ENCODE measurements around the gene PRKCD. TPM values are rescaled to one million over a fixed set of nuclear protein-coding genes. Genes with fewer than 3 reads are reported as not detected.

The PRKCD gene
- total RNA-seq, 1 donor from 2014 or later, result 32.2 TPM

DNA sequence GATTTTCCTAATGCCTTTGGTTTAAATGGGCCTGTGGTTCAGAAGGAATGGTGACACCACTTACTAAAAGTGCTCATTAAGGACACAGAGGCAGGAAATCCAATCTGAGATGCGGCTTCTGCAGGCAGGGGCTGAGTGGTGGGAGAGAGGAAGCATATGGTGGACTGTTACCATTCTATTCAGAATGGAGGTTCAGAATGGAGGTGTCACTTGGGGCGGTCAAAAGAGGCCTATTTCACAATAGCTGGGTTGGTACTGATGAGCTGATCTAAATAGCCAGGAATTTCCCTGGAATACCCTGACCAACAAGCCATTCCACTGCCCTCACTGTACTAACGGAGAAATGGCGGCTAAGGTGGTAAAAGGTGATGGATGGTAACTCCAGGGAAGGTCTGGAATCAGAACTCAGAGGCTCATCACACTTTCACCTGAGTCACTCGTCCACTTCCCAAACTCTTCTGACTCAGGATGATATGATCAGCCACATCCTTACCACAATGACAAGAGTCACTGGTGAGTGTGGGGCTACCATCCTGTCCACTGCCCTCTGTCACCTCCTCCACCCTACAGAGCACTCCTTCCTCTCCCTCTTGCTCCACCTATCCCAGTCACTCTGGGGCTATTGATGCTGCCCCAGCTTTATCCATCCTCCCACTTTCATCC lies 46.5 kb upstream of the PRKCD start:
- H3K4me1 ChIP-seq, result peaks cover 11% of the 10 kb centered on the region
- no peaks in the 10 kb centered on the region for H3K27me3 ChIP-seq
- H3K4me3 ChIP-seq, result no peak overlapping the region
- H3K36me3 ChIP-seq, result peaks cover 0 to 39% of the 10 kb centered on the region in 2 donors
- no peaks in the 10 kb centered on the region for H3K9me3 ChIP-seq
- TF ChIP-seq POLR2AphosphoS5 (IDR thresholded peaks at IDR 0.05; ENCODE audit: insufficient read depth in 1 of 2, low read depth in 1 of 2), result no peak
- TF ChIP-seq, protein P1, sequence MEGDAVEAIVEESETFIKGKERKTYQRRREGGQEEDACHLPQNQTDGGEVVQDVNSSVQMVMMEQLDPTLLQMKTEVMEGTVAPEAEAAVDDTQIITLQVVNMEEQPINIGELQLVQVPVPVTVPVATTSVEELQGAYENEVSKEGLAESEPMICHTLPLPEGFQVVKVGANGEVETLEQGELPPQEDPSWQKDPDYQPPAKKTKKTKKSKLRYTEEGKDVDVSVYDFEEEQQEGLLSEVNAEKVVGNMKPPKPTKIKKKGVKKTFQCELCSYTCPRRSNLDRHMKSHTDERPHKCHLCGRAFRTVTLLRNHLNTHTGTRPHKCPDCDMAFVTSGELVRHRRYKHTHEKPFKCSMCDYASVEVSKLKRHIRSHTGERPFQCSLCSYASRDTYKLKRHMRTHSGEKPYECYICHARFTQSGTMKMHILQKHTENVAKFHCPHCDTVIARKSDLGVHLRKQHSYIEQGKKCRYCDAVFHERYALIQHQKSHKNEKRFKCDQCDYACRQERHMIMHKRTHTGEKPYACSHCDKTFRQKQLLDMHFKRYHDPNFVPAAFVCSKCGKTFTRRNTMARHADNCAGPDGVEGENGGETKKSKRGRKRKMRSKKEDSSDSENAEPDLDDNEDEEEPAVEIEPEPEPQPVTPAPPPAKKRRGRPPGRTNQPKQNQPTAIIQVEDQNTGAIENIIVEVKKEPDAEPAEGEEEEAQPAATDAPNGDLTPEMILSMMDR (IDR thresholded peaks at IDR 0.05), result no peak
- TF ChIP-seq POLR2A (IDR thresholded peaks at IDR 0.05), result no peak
- H3K27ac ChIP-seq, result peak overlapping the region; percentile 20
- intact Hi-C loops (cut with DNase I), result loop anchor here (2.0 kb wide), 1 partner anchor 82 kb away; no protein-coding TSS in a partner anchor
- no peak for DNase-seq (ENCODE audit: extremely low spot score in 2 of 2)

DNA sequence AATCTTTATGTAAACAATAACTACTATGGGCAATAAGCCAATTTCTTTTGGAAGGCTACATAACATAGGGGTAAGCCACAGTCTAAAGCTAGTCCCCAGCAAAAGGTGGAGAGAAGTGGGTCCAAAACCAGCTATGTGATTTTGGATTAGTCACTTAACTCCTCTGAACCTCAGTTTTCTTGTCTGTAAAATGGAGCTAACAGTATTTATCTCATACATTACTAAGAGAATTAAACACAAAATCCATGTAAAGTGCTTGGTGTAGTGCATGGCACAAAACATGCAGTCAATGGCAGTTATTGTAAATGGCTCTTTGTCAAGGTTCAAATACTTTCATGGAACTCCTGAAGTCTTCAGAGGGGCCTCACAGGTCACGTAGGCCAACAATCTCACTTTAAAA lies 44.1 kb upstream of the PRKCD start:
- H3K4me3 ChIP-seq, result no peak overlapping the region
- H3K4me1 ChIP-seq, result no peaks in the 10 kb centered on the region
- peaks cover 0 to 57% of the 10 kb centered on the region in 2 donors for H3K36me3 ChIP-seq
- TF ChIP-seq, protein P1 (IDR thresholded peaks at IDR 0.05), result no peak
- TF ChIP-seq POLR2A (IDR thresholded peaks at IDR 0.05), result no peak
- TF ChIP-seq POLR2AphosphoS5 (IDR thresholded peaks at IDR 0.05; ENCODE audit: insufficient read depth in 1 of 2, low read depth in 1 of 2), result no peak
- intact Hi-C loops (cut with DNase I), result no loop called here
- H3K27ac ChIP-seq, result no peak overlapping the region
- H3K27me3 ChIP-seq, result no peaks in the 10 kb centered on the region
- DNase-seq (ENCODE audit: extremely low spot score in 2 of 2), result no peak
- no peaks in the 10 kb centered on the region for H3K9me3 ChIP-seq

- Histone ChIP-seq H3K27ac (no peak overlapping the region), H3K36me3 (peaks cover 0 to 89% of the 10 kb centered on the region in 2 donors), H3K4me3 (no peak overlapping the region), H3K4me1 (no peaks in the 10 kb centered on the region), H3K9me3 (no peaks in the 10 kb centered on the region), H3K27me3 (no peaks in the 10 kb centered on the region)
- DNase-seq (ENCODE audit: extremely low spot score in 2 of 2), result no peak
- intact Hi-C loops (cut with DNase I), result no loop called here
- TF ChIP-seq, protein P1 (IDR thresholded peaks at IDR 0.05), result no peak
- TF ChIP-seq POLR2A (IDR thresholded peaks at IDR 0.05) (no peak), POLR2AphosphoS5 (IDR thresholded peaks at IDR 0.05; ENCODE audit: insufficient read depth in 1 of 2, low read depth in 1 of 2) (no peak)
These were observed 40.7 kb upstream of the PRKCD start for GRCh38 chr3:53120336-53120735.

GRCh38 chr3:53122255-53122932 lies 38.6 kb upstream of the PRKCD start:
- H3K4me1 ChIP-seq, result no peaks in the 10 kb centered on the region
- no peaks in the 10 kb centered on the region for H3K27me3 ChIP-seq
- no peak for DNase-seq (ENCODE audit: extremely low spot score in 2 of 2)
- H3K9me3 ChIP-seq, result no peaks in the 10 kb centered on the region
- no peak overlapping the region for H3K27ac ChIP-seq
- no peak overlapping the region for H3K4me3 ChIP-seq
- TF ChIP-seq POLR2A (IDR thresholded peaks at IDR 0.05), result no peak
- TF ChIP-seq, protein P1 (IDR thresholded peaks at IDR 0.05), result no peak
- no peak for TF ChIP-seq POLR2AphosphoS5 (IDR thresholded peaks at IDR 0.05; ENCODE audit: insufficient read depth in 1 of 2, low read depth in 1 of 2)
- intact Hi-C loops (cut with DNase I), result no loop called here
- H3K36me3 ChIP-seq, result peaks cover 0 to 81% of the 10 kb centered on the region in 2 donors

GRCh38 chr3:53122933-53123305 lies 38.1 kb upstream of the PRKCD start:
- no peaks in the 10 kb centered on the region for H3K27me3 ChIP-seq
- no peak for DNase-seq (ENCODE audit: extremely low spot score in 2 of 2)
- no peaks in the 10 kb centered on the region for H3K9me3 ChIP-seq
- intact Hi-C loops (cut with DNase I), result no loop called here
- no peak overlapping the region for H3K4me3 ChIP-seq
- peaks cover 0 to 76% of the 10 kb centered on the region in 2 donors for H3K36me3 ChIP-seq
- TF ChIP-seq, protein P1 (IDR thresholded peaks at IDR 0.05), result no peak
- TF ChIP-seq POLR2A (IDR thresholded peaks at IDR 0.05) (no peak), POLR2AphosphoS5 (IDR thresholded peaks at IDR 0.05; ENCODE audit: insufficient read depth in 1 of 2, low read depth in 1 of 2) (no peak)
- H3K27ac ChIP-seq, result no peak overlapping the region
- no peaks in the 10 kb centered on the region for H3K4me1 ChIP-seq
